H7 (cell line): ENCODE measurements around the gene UBQLN4. TPM values are rescaled to one million over a fixed set of nuclear protein-coding genes. Genes with fewer than 3 reads are reported as not detected.

Experiments
- DNase-seq: peaks from one replicate; pipeline ENCODE4 v3.0.0; 2012
- H3K27me3 ChIP-seq: 2 replicates; pipeline ENCODE4 v1.6.0; 2011; ENCODE audit warnings: mild to moderate bottlenecking, low read length; ENCODE audit not compliant: control insufficient read depth, insufficient read depth
- H3K36me3 ChIP-seq: replicated peaks from 2 replicates; pipeline ENCODE4 v1.5.1; 2011; ENCODE audit warnings: low read length; ENCODE audit not compliant: control insufficient read depth, insufficient read depth
- H3K4me3 ChIP-seq: 2 replicates; pipeline ENCODE4 v1.5.1; 2011; ENCODE audit warnings: low read depth, mild to moderate bottlenecking, control low read depth, low read length, moderate library complexity; ENCODE audit not compliant: insufficient read depth
- total RNA-seq: library from RNA; depleted of rRNA; stranded (reverse); fragments of >200 nt; shearing (Covaris generic); gene quantifications from 2 replicates; pipeline ENCODE4 v1.2.3, GENCODE V29; 2014

The UBQLN4 gene
- total RNA-seq, 1 experiment from 2014 or later = 64.6 TPM

DNA sequence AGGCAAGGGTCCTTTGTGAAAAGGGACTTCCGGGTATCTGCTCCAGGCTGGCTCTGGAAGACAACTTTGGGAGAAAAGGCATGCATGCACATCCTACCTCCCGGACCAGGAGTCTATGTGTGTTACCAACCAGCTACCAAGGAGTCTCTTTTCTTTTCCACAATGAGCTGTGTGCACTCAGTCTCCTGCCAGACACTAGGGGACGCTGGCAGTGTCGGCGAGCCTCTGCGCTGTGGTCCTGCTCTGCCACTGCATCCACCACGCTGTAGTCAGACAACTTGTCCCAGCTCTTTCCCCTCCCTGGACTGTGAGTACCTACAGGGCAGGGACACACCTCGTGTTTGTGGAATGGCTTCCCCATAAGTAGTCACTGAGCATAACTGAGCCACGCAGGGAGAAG lies 27.7 kb downstream of the UBQLN4 start:
- no peaks in the 10 kb centered on the region; the same call in 1 of the 2 replicates for H3K27me3 ChIP-seq

DNA sequence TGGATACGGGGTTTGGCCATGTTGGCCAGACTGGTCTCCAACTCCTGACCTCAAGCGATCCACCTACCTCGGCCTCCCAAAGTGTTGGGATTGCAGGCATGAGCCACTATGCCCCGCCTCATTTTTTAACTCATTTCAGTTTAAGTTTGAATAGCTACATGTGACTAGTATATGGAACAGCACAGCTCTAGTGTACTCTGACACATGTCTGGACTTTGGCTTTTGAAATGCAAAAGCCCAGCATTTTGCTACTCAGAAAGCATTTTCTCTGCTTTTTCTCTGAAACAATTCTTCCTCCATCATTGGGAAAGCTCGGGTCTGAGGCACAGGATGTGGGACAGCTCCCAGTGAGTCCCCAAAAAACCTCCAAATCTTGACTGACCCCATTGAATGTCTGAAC lies 28.8 kb downstream of the UBQLN4 start:
- Histone ChIP-seq H3K36me3 (no peaks in the 10 kb centered on the region; the same call in 1 of the 2 replicates), H3K27me3 (no peaks in the 10 kb centered on the region; the same call in 1 of the 2 replicates), H3K4me3 (no peak overlapping the region)
- no peak for DNase-seq

More for the DNA sequence above, 27.7 kb downstream of the UBQLN4 start:
- Histone ChIP-seq H3K4me3 (no peak overlapping the region), H3K36me3 (no peaks in the 10 kb centered on the region)
- DNase-seq = peak; percentile 90

DNA sequence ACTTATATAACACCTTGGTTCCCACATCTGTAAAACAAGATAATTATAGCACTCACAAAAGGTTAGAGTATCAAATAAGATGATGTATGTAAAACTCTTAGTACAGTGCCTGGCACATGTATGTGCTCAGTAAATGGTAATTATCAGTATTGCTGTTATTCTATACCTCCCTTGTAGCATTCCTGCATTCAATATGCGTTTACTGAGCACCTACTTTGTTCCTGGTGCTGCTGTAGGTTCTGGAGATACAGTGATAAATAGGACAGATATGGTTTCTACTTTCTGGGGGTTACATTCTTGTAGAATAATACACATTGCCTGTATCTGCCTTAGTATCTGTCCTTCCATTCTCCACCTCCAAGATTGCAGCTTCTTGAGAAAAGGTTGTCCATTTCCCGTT lies 31.6 kb downstream of the UBQLN4 start:
- no peak for DNase-seq
- no peak overlapping the region for H3K4me3 ChIP-seq
- peaks cover 8% of the 10 kb centered on the region for H3K36me3 ChIP-seq
- no peaks in the 10 kb centered on the region; the same call in 1 of the 2 replicates for H3K27me3 ChIP-seq

DNA sequence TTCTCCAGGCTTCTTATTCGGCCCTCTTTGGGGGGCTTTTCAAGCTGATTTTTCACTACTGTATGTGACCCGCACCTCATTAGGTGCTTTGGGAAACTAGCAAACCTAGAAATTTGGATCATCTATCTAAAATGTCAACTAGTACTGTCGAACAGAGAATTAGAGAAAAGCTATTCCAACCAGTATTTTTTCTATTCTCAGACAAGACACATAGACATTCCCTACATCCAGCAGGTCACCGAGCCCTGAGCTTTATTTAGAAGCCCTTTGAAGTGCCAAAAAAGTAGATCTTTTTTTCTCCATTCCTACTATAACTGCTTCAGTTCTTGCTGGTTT lies 32.5 kb downstream of the UBQLN4 start:
- no peak for DNase-seq
- H3K36me3 ChIP-seq = peaks cover 9% of the 10 kb centered on the region
- H3K27me3 ChIP-seq = no peaks in the 10 kb centered on the region; the same call in 1 of the 2 replicates
- H3K4me3 ChIP-seq = no peak overlapping the region

DNA sequence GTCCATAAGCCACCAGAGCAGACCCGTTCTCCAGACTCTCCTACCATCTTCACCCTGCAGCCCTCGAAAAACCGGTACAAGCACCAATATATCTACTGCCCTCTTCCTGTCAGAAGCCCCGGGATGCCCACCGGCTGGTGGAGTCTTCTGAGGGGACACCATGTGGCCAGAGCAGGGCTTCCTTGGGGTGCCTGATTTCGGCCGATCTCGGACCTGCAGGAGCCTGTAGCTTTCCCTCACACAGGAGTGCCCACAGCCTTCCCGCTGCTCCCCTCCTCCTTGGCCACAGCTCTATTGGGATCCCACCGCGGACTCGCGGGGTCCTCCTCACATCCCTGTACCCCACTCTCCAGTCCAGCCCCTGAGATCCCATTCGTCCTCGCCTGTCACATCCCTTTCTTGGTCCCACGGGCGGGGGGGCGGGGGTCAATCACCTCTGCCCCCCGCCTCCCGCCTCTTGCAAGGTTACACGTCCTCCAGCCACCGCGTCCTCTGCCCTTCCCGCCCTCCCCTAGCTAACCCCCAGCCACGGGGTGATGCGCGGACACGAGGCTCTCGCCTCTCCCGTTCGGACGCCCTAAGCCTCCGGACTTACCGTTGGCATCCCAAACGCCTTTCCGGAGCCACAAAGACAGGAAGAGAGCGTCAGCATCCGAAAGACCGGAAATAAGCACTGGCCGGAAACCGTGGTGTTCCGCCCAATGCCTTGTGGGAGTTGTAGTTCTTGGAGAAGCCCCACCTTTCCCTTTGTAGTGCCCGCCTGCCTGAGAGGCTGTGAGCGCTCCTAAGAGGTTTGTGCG lies 33.1 kb downstream of the UBQLN4 start, which contains the start of gene SSR2:
Gene SSR2, minus strand, starts transcription at position 659 of the 800 bp plus-strand sequence. CDS start 784 bp downstream, outside the sequence.
- Histone ChIP-seq H3K27me3 (no peaks in the 10 kb centered on the region; the same call in 1 of the 2 replicates), H3K4me3 (peak within 1 kb of the TSS; percentile 61), H3K36me3 (peaks cover 10% of the 10 kb centered on the region)
- peak; percentile 93 for DNase-seq

DNA sequence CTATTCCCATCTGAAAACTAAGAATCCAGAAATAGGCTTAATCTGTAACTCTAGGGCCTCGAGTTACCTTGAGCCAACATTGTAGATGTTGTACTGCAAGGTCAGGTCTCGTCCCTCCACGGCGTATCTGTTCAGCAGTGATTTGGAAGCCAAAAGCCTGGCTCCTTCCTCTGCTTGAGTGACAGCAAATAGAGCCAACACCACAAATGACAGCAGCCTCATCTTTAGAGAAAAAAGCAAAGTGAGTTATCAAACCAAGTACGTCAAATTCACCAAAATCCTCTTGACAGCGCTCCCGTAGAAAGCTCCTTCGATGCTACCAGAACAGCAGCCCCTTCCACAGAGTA lies 33.7 kb downstream of the UBQLN4 start:
- DNase-seq = no peak
- no peaks in the 10 kb centered on the region; the same call in 1 of the 2 replicates for H3K27me3 ChIP-seq
- H3K4me3 ChIP-seq = peak overlapping the region; percentile 61
- peaks cover 10% of the 10 kb centered on the region for H3K36me3 ChIP-seq

DNA sequence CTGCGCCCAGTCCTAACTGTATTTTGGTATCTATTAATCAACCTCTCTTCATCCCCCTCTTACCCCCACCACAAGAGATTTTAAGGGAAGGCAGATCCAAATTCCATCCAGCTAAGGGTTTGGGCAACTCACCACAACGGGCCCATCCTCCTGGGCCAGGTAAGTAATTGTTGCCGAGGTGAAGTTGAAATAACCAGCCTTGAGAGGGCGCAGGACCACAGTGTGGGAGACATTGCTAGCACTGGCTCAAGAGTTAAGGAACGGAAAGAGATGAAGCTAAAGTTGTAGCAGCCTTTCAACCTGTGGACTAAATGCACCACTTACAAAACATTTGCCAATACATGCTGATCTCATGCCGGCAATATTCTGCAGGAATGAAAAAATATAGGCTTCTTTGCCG lies 38.8 kb downstream of the UBQLN4 start:
- DNase-seq = peak; percentile 45
- no peaks in the 10 kb centered on the region for H3K27me3 ChIP-seq
- H3K36me3 ChIP-seq = peaks cover 26% of the 10 kb centered on the region
- no peak overlapping the region for H3K4me3 ChIP-seq

DNA sequence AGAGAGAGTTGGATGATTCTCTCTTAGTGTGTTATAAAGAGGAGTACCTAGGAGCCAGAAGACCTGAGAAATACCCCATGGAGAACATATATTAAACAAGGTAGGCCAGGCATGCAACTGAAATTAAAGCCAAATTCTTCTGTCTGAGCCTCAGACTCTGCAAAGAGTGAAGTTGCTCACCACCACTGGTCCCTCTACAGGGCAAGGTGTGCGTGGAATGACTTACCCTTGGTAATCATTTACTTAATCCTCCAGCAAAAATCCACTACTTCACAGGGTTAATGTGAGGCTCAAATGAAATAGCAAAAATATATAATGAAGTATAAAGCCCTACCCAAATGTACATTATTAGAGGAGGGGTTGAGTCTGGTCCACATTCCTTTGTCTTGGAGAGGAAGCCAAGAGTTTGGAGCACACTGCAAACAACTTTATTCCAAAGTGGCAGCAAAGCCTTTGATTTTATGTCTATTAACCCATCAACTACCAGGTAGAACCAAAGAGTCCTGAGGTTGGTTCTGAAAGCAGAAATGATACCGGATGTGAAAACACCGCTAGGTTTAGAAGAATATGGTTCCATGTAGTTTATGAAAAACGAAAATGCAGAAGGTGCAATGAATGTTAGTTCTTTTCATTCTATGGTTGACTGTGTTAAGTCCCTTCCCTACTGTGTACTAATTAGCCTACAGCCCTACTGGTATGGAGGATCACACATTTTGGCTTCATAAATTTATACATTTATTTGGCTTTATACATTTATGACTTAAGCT lies 41.4 kb downstream of the UBQLN4 start:
- Histone ChIP-seq H3K4me3 (no peak overlapping the region), H3K27me3 (no peaks in the 10 kb centered on the region), H3K36me3 (peaks cover 21% of the 10 kb centered on the region)
- no peak for DNase-seq

DNA sequence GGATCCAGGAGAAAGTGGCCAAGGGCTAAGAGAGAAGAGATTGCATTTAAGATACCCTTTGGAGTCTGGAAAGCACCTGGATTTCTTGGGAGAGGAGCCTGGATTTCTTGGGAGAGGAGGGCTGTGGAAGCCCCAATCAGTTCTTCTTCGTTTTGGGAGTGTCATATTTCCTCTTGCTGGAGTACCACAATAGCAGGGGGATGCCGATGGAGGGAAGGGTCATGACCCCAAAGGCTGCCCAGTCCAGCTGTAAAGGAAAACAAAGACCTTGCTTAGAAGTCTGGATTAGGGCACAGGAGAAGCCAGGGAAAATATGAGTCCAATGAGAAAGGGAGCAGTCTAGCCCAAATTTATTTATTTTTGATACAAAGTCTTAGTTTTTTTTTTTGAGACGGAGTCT lies 44.2 kb downstream of the UBQLN4 start:
- no peaks in the 10 kb centered on the region for H3K27me3 ChIP-seq
- DNase-seq = no peak
- H3K4me3 ChIP-seq = no peak overlapping the region
- H3K36me3 ChIP-seq = peaks cover 19% of the 10 kb centered on the region

DNA sequence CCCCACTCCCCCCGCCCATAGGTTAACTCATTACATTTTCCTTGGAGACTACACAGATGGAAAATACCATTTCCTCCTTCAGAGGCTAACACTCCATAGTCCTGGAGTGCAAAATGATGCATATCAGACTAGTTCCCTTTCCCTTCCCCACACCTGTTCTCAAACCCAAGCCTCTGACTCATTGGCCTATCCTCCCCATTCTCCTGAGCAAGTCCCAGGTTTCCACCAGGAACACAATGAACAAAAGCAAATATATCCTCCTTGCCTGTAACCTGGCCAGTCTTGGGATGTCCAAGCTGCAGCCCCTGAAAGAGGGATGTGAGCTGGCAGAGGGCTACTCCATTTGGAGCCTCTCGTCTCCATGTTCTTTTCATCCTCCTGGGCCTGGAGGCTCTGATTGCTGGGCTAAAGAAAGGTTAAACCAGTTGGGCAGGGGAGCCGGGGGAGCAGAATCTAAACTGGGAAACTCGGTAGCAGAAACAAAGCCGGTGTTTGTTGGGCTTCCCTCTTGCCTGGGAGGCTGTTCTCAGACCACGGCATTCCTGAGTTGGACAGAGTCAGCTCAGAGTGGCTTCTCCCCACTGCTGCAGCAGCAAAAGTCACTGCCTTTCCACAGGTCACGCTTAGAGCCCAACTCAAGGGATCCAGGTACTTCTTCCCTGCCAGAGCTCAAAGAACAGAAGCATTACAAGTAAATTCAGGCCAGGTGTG lies 46.8 kb downstream of the UBQLN4 start:
- no peak overlapping the region for H3K4me3 ChIP-seq
- no peak for DNase-seq
- no peaks in the 10 kb centered on the region for H3K27me3 ChIP-seq
- peaks cover 13% of the 10 kb centered on the region for H3K36me3 ChIP-seq

DNA sequence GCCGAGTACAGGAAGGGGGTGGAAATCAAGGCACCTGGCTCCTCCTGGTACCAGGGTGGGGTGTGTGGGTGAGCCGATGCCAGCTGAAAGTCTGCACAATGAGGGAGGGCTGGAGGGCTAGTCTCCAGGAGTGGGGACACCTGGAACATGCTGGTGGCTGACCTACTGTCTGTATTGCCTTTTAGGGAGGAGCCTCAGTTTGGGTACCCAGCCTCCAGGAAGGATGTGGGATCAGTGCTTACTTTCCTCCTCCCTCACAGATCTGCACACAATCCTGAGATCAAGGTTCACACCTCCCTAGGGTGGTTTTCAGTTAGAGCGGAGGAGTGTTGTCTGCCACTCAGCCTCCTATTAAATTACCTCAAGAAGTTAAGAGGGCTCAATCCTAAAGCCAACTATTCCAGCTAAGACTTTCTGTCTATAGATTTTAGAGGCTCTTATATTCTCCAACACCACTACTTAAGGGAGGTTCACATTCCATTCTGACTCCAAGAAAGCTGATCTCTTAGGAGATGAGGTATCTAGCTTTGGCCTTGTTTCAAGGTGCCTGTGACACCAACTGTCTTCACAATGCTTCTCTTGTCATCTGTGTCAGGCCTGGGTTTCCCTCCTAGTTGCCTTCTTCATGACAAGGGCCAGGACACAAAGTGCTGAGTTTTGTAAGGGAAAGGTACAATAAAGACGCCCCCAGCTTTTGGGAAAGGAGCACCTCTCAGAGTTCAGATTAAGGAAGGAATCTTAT lies 48.6 kb downstream of the UBQLN4 start:
- H3K36me3 ChIP-seq = peaks cover 4% of the 10 kb centered on the region
- H3K4me3 ChIP-seq = no peak overlapping the region
- no peak for DNase-seq
- H3K27me3 ChIP-seq = no peaks in the 10 kb centered on the region

DNA sequence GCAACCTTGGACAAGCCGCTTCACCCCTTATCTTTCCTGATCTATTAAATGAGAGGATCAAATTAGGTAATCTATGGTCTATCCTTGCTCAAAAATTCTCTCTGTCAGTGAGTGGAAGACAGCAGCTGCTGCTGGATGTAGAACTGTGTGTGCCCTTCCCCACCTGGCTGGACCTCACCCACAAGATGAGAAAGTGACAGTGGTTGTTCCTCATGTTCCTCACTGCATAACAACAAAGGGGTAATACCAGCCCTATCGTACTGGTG lies 49.7 kb downstream of the UBQLN4 start:
- no peaks in the 10 kb centered on the region; the same call in 1 of the 2 replicates for H3K36me3 ChIP-seq
- no peak overlapping the region for H3K4me3 ChIP-seq
- DNase-seq = no peak

DNA sequence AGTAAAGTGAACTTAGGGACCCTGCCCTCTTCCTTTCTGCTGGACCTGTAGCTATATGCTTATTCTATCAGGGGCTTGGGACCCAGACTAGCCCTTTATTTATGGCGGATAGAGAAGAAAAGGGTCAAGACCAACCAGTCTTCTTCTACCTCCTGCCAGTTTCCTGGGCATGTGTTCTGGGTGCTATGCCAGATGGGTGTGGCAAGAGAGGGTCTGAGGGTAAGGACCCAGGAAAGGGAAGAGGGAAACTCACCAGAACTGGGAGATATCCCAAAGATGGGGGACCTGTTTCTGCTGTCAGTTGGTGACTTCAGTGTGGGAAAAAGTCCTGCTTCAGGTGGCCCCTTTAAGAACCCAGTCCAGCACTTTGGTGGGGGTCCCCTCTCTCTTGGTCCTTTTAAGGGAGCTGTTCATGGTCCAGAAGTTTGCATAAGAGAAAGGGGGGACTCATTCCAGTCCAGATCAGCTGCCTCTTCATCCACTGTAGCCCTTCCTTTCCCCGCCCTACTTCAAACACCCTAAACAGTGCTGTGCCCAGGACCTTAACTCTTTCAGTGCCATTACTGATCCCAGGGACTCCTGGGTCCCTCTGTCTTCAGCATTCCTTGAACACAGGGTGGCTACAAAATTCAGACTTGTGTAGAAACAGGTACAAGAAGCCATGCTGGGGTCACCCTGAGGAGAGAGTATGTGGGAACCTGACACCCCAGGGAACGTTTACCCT lies 51.2 kb downstream of the UBQLN4 start:
- no peaks in the 10 kb centered on the region for H3K27me3 ChIP-seq
- no peak for DNase-seq
- H3K36me3 ChIP-seq = no peaks in the 10 kb centered on the region
- H3K4me3 ChIP-seq = no peak overlapping the region

More for the DNA sequence above, 49.7 kb downstream of the UBQLN4 start:
- no peaks in the 10 kb centered on the region for H3K27me3 ChIP-seq
